NCI-H446 treated with DMSO at 0.1 percent for 48 hours (cell line): ENCODE measurements around the gene OR52N4.
"Not testable (repeated sequence)": the region's sequence is repeated elsewhere in the genome, so short reads cannot be mapped to it uniquely, and the experiment has no call there.

ENCODE experiments used
- DNase-seq: peaks from one replicate; lab custom pipeline; 2025; lab: John Stamatoyannopoulos, UW

Gene OR52N4

DNA sequence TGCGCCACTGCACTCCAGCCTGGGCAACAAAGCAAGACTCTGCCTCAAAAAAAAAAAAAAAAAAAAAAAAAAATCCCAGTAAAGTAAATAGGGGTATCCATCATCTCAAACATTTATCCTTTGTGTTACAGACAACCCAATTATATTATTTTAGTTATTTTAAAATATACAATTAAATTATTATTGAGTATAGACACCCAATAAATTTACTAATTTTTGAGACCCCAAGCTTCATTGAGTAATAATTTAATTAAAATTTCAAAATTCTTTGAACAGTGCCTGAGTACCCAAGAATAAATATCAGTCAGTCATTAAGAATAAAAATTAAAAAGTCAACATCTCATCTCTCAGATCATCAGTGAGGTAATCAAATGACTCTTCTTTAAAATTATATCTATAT, at the start of gene OR52N4:
TSS of gene OR52N4 (plus strand) at position 301 of the 400 bp plus-strand sequence. CDS start 498 bp downstream, outside the sequence.
- no peak for DNase-seq

DNA sequence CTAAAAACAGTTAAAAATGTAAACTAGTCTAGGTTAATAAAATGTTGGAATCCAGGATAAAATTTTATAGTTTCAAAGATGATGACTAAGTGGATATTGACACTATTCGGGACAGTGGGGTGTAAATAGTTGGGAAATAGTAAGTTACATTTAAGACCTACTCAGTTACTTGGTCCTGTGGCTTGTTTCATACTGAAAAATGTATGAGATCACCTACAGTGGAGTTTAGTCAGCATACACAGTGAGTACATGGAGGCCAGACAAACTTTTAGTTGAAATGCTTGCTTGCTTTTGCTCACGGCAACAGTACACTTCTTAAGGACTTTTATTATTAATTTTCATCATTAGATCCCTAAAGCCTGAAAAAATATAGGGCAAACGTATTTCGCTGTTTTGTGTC, 48.4 kb upstream of the OR52N4 start:
- DNase-seq: no peak

DNA sequence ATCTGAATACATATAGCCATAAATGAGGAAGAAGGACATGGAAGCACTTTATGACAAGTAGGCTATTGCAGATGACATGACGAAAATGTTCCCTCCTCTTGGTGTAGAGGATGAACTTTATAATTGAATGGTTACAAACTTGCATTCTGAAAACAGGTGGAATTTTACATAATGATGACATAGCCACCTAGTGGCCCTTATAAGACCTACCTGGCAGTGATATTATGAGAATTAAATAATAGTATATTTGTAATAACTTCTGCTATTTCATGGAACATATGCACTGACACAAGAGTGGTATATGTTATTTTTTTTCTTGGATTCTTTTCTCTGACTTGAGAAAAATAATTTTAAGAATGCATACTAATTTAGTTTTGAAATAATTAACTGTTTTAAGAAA, 41.5 kb upstream of the OR52N4 start:
- no peak for DNase-seq

DNA sequence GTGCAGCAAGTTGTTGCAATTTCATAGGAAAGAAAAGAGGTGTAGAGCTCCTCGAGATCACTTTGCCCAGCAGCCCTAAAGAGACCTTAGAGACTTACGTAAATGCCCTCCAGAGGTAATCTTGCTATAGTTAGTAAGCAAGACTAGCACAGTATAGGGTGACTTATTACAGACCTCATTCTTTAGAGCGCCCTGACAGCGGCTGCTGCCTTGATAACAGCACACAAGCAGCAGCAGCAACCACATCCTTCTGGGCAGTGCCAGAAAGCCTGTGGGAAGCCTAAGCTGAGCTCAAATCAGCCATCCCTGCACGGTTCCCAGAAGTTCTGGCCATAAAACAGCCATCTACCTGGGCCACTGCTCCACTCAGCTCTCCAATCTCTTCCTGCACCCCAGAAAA, 40.3 kb upstream of the OR52N4 start:
- no peak for DNase-seq

DNA sequence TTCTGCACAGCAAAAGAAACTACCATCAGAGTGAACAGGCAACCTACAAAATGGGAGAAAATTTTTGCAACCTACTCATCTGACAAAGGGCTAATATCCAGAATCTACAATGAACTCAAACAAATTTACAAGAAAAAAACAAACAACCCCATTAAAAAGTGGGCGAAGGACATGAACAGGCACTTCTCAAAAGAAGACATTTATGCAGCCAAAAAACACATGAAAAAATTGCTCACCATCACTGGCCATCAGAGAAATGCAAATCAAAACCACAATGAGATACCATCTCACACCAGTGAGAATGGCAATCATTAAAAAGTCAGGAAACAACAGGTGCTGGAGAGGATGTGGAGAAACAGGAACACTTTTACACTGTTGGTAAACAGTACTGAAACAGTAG, 37.5 kb upstream of the OR52N4 start:
- not testable (repeated sequence) for DNase-seq

DNA sequence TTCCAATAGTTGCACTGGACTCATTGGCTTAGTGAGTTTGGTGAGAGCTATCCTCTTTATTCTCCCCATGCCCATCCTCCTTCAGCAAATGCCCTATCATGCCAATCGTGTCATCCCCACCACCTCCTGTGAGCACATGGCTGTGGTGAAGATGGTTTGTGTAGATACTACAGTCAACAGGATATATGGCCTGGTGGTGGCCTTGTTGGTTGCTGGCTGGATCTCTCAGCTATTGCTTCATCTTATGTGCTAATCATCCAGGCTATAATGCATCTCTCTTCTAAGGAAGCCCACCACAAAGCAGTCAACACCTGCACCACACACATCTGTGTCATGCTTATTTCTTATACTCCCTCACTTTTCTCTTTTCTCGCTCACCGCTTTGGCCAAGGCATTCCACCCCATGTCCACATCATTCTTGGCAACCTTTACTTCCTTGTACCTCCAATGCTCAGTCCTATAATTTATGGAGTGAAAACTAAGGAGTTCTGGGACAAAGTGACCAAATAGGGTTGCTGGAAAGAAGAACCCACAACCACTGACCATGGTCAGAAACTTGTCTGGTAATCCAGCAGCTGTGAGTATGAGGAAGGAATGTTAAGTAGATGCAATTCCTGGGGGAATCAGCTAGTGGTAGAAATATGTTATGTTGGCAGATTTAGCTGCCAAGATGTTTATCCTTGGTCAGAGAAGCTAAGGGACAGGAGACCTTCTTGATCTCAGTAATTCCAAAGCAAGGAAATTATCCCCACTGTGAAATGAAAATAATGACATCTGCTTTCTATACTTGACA, 34.1 kb upstream of the OR52N4 start:
- DNase-seq: no peak

DNA sequence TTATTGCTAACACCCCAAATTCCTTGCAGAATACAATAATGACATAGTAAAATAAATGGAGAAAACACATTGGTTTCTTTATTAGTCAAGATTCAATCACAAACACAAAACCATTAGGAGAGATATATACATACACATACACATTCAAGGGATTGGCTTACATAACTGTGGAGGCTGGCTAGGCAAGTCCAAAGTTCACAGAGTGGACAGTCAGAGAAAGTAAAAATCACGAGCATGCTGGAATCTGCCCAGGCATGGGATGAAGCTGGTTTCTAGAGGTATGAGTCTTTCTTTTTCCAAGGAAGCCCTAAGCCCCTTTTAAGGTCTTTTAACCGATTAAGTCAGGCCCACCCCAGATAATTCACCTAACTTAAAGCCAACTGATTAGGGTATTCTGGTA, 31.4 kb upstream of the OR52N4 start:
- no peak for DNase-seq

DNA sequence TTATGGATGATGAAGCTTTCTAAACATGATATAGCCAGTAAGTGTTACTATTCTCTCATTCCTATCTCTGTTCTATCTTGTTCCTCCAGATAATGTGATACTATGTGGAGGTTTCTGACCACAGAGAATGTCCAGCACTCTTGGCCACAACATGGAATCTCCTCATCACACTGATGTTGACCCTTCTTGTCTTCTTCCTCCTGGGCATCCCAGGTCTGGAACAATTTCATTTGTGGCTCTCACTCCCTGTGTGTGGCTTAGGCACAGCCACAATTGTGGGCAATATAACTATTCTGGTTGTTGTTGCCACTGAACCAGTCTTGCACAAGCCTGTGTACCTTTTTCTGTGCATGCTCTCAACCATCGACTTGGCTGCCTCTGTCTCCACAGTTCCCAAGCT, 27.7 kb upstream of the OR52N4 start:
- no peak for DNase-seq

DNA sequence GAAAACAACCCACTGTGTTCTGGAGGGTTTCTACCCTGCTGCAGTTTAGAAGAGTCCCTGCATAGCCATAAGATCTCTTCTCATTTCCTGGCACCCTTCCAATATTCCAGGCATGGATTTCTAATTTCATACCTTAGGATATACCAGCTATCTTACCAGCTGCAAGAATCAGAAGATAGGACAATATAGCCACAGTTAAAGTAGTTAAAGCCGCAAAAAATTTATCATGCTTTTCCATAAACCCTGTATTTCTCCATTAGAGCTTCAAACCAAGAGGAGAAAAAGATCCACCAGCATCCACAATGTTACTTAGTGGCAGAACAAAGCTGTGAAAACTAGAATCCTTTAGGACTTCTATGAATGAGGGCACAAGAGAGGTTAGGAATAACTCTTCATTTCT, 26.4 kb upstream of the OR52N4 start:
- no peak for DNase-seq

DNA sequence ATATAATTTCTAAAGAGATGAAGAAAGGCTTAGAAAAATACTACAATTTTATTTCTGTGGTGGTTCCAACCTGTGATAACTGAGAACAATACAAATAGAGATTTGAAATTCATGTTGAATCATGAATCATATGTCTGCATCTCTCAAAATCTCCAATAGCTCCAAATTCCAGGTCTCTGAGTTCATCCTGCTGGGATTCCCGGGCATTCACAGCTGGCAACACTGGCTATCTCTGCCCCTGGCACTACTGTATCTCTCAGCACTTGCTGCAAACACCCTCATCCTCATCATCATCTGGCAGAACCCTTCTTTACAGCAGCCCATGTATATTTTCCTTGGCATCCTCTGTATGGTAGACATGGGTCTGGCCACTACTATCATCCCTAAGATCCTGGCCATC, 17.6 kb upstream of the OR52N4 start, which contains the start of gene OR56B1:
TSS of gene OR56B1 (plus strand) at position 53 of the 400 bp plus-strand sequence. CDS start at position 122, 69 bp downstream.
- no peak for DNase-seq

DNA sequence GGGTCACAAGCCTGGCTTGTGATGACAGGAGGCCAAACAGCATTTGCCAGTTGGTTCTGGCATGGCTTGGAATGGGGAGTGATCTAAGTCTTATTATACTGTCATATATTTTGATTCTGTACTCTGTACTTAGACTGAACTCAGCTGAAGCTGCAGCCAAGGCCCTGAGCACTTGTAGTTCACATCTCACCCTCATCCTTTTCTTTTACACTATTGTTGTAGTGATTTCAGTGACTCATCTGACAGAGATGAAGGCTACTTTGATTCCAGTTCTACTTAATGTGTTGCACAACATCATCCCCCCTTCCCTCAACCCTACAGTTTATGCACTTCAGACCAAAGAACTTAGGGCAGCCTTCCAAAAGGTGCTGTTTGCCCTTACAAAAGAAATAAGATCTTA, 17.0 kb upstream of the OR52N4 start:
- no peak for DNase-seq

DNA sequence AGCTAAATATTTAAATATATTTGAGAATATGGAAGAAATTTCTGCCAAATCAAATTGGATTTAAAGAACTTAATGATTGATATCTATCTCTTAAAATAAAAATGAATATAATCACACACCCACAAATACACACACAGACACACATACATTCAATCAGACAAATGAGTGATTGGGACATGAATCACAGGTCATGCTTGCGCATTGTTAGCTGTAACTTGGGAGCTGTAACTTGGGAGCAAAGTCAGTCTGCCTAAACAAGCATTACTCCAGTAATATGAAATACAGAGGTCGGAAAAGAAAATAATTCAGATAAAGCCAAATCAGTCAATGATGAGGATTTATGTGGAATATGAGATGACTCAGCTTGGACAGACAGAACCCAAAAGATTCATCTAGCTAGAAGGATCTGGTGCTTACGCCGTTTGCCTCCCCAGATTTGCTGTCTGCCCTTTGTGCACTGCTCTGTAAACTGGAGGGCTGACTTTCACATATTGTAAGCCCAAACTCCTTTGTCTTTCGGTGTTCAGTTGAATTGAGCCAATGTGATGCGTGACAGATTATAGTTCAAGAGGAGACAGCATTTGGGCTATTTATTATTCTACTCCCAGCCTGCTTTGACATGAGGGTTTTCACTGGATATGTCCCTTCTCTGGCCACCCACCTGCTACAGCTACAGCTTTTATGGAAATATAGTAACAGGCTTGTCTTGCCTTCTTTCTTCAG, 16.2 kb upstream of the OR52N4 start:
- no peak for DNase-seq

DNA sequence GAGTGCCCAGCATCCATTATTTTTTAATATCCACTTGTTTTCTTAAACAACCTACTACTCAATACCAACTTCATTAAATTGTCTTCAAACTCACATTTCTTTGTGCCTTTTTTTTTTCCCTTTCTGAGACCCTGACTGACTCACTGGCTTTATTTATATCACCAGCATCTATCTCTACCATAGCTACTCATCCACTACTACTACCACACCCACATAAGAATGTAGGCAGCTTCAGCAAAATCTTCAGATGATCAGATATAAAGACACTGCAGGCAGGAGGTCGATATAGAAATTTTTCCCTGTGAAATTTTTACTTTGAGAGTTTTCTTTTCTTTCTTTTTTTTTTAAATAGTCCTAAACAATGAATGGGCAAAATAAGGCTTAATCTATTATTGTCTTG, 15.6 kb upstream of the OR52N4 start:
- no peak for DNase-seq

DNA sequence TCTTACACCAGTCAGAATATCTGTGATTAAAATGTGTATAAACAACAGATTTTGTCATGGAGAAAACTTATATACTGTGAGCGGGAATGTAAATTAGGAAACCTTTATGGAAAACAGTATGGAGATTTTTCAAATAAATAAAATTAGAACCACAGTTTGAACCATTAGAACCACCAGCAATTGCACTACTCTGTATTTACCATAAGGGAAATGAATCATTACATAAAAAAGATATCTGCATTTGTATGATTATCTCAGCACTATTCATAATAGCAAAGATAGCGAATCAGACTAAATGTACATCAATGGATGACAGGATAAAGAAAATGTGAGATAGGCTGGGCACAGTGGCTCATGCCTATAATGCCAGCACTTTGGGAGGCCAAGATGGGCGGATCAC, 7.4 kb upstream of the OR52N4 start:
- no peak for DNase-seq

DNA sequence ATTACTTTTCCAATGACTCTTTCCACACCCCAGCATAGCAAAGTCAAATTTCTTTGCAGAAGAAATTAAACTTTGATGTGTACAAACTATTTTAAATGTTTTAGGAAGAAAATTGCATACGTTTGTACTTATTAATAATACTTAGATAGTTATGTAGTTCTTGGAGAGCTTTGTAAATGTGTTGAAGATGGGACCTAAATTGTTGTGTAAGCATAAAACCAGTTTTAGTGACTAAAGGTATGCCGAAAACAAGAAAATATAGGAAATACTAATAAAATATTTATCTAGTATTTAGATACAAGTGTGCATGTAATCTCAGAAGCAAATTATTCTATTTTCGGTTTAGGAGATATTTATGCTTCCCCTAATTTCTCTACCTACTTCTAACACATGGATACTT, 4.2 kb upstream of the OR52N4 start:
- no peak for DNase-seq

DNA sequence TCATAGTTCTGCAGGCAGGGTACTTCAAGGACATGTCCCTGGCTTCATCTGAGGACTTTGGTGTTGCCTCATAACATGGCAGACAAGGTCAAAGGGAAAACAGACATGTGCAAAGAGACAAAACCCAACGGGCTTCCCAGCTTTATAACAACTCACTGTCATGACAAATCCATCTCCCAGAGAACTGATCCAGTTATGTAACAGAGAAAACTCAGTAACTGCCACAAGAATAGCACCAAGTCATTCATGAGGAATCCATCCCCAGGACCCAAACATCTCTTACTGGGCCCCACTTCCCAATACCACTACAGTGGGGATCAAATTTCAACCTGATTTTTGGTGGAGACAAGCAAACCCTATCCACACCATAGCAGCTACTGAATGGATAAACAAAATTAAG, 13.0 kb downstream of the OR52N4 start:
- DNase-seq: no peak

DNA sequence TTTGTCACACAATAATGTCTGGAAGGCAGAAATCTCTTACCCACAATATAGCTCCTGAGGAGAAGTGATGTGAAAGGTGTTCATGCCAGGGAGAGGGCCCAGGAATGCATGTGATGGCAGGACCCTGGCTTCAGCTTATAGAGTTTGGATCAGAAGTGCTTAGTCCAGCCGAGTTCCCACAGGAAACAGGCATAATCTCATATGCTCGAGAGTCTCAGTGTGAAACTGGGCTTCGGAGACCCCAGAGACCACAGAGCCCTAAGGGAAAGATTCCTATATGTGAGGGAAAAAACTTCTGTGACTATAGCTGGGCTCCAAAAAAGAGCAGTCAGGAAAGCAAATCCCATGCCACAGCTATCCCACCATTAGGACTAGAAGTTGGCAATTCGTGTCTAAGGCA, 29.2 kb downstream of the OR52N4 start, which contains the start of gene OR52N5:
TSS of gene OR52N5 (minus strand) at position 101 of the 400 bp plus-strand sequence. CDS start 4,721 bp downstream, outside the sequence.
- DNase-seq: no peak

DNA sequence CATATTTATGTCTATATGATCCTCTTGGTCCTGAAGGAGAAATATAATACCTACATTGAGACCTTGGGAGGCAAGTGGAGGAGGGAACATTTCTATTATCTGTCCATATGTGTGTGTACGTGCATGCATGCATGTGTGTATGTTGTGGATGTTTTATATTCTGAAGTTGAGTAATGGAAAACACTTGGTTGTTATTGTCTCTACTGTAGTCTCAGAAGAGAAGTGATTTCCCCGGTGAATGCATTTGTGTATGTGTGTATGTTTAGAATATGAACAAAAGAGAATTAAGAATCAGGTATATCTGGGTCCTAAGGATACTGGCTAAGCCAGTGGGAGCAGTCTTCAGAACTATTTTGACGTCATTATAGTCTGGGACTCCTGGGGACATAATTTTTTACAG, 37.1 kb downstream of the OR52N4 start, which contains the start of gene OR52N1:
TSS of gene OR52N1 (minus strand) at position 101 of the 400 bp plus-strand sequence. CDS start 2,449 bp downstream, outside the sequence.
- DNase-seq: no peak

DNA sequence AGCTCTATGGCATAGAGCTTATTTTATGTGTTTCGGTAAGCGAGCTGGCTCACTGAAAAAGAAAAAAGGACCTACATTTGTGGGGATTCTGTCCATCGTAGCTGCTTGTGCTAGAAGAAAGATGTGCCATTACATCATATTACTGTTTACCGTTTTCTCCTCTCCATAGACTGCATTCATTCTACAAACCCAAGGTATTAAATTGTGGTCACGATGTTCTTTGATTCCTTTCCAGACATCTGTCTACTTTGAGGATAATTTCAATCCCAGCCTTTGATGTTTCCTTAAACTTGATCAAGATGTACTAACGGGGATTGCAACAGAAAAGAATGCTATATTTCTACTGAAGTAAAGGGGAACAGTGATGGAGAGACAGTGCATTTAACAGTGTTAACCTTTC, 42.5 kb downstream of the OR52N4 start:
- DNase-seq: no peak

DNA sequence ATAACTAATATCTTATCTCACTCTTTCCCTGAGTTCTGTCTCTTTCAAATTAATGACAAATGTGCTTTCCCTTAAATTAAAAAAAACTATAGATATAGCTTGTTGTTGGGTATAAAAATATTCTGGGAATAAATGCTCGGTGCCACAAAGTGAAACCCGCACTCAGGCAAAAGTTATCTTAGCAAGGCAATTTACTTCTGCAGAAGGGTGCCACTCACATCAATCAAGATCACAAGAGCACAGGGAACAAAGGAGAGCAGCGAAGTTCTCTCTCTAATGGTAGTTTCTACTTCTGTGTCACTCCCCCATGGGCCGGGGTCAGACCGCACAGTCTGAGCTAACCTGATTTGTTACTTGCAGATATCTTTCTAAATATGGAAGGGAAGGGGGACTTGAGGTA, 49.9 kb downstream of the OR52N4 start:
- no peak for DNase-seq
